Activated CD4-positive, alpha-beta T cell treated with anti-CD3 and anti-CD28 coated beads for 4 hours (primary cell): ENCODE results near the gene DIPK1C.

Experiments
- DNase-seq, 2 donors: peaks; one replicate each; pipeline ENCODE4 v3.0.0-alpha.2; 2020

DIPK1C gene

DNA sequence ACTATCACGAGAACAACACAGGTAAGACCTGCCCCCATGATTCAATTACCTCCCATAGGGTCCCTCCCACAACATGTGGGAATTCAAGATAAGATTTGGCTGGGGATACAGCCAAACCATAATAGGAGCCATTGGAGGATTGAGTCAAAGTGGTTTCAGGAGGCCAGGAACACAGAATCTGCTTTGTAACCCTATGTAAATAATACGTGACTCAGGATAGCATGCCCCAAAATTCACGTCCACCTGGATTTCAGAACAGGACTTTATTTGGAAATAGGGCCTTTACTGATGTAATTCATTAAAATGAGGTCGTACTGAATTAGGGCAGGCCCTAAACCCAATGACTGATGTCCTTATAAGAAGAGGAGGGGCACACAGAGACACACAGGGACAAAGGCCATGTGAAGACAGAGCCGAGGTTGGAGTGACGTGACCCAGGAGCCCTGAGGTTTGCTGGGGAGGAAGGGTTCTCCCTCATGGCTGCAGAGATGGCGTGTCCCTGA is 23.1 kb upstream of the DIPK1C start:
- DNase-seq, result no peak

DNA sequence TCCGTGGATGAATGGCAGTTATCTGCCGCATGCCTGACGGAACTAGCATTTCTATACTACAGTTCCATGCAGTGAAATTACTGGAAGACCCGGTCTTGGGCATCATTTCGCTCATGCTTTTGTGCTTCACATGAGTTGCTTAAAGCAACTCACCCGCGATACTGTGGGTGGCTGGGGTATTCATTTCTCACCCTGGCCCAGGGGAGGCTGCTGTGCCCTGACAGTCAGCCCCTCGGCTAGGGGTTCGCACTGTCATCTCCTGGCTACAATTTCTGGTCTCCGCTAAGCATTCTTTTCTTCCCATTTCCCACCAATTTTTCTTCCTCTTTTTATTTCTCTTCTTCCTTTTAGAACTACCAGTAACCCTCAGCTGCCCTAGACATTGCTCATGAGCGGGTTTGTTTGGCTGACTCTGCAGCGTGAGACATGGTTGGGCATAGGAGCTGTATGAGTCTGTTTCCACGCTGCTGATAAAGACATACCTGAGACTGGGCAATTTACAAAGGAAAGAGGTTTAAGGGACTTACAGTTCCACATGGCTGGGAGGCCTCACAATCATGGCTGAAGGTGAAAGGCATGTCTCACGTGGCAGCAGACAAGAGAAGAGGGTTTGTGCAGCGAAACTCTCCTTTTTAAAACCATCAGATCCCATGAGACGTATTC is 22.5 kb upstream of the DIPK1C start:
- DNase-seq, result no peak

DNA sequence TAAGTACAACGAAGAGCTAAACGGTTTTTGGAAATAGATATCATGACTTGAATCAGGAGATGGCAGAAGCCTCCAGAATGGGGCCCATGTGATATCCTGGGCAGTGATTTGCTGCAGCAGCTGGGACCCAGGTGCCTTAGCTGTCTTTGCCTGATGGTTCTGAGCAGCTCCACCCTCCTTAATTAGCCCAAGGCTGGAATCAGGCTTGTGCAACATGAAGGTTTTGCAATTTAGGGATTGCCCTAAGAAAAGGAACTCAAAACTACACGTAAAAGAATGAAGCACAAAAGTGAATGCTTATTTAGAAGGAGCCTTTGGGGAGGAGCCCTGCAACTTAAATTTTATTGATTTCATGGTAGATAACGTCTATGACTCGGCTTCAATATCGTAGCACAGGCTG is 21.8 kb upstream of the DIPK1C start:
- DNase-seq, result no peak

DNA sequence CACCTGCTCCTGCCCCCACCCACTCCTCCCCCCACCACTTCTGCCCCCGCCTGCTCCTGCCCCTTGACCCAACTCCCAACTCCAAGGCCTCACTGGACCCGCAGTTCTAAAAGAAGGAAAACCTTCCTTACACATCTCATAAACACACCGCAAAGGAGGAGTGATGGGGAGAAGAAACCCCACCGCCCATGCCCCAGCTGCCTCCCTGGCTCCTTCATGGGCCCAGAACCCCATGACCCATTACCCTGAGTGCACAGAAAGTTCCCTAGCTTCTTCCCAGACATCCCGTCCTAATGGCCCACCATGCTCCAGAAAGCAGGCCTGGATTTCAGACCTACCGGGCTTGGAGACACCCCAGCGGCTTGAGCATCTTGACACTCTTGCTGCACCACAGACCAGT is 21.2 kb upstream of the DIPK1C start:
- no peak for DNase-seq

DNA sequence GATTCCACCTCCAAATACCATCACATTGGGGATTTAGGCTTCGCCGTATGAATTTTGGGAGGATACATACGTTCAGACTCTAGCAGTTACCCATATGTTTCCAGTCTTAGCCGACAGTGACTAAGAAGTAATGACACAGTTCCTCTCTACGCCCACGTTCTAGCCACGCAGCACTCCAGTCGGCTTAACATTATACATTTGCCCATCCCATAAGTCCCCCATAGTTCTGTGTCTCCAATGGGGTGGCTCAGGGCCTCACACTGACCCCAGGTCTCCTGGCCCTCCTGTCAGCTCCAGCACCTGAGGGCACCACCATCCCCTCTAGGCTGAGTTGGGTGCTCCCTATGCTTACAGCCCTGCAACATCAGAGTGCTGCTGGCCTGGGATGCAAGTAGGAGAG is 20.7 kb upstream of the DIPK1C start:
- DNase-seq, result no peak

DNA sequence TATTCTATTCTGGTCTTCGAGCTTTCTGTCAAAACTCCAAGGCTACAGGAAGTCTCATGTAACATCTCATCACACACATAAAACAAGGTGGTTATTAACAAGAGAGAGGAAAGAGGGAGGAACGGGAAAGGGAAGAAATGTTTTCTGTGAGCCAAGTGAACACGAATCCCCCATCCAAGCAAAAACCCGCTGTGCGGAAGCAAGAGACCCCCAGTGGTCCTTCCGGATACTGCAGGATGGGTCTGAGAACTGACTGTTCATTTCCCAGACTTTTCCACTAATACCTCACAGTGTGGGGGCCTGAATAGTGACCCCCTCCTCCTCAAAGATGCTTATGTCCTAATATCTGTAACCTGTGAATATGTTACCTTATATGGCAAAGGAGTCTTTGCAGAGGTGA is 19.0 kb upstream of the DIPK1C start:
- DNase-seq, result no peak

DNA sequence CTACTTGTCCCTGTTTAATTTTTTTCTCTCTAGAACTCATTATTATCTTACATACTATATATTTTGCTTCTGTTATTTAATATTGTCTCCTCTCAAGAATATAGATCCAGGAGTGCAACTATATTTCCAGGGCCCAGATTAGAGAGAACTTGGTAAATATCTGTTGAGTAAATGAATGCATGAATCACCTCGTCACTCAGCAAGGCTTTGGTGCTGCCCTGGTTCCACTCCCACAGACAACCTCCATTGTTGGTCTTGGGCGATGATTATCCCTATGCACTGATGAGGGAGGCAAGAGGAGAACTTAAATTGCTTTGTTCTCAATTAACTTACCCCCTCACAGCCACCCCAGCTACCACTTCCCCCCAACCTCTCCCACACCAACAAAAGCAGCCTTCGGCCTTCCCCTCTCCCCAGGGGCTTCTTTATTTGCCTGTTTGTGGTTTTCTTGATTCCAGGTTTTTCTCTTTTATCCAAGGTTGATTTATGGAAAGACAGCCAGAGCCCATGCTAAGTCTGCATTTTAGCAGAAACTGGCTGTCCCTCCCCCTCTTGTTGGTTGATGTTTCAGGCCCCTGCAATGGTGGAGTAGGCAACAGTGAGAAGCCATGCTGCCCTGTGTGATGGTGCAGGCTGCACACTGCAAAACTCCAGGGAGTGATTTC is 17.0 kb upstream of the DIPK1C start:
- no peak for DNase-seq

DNA sequence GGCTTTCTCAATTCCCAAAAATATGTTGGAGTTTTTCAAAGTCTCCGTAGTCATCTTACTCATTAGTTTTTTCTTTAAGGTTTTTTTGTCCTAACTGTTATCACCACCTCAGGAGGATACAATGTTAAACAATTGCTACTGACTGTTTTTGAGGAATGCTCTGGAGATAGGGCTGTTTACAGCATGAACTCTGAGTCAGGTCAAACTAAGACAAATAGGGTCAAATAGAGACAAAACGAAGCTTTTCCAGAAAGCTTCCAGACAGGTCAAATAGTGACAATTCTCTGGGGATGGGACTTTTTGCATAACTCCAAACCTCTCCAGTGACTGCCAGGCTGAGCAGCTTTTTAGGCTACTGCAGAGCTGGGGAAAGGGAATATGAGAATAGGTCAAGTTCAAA is 15.2 kb upstream of the DIPK1C start:
- no peak for DNase-seq

DNA sequence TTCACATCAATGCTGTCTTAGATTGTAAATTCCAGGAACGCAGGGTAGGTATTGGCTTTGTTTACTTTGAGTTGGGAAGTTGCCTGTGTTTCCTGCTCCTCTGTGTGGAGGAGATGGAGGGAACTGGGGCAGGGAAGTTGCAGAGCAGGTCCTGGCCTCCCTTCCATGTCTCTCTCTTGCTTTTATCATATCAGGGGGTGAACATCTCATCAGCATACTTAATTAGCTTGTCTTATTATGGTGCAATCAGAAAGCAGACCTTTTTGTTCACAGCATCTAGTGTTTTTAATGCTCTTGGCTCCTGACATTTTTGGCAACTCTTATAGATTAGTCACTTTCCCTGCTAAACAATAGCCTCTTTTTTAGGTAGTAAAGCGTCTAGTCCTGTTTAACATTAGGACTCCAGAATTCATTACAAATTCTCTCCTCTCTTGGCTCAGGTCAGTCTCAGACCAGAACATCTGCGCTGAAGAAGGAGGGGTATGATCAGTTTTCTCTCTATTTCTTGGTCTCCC is 11.5 kb upstream of the DIPK1C start:
- DNase-seq, result no peak

DNA sequence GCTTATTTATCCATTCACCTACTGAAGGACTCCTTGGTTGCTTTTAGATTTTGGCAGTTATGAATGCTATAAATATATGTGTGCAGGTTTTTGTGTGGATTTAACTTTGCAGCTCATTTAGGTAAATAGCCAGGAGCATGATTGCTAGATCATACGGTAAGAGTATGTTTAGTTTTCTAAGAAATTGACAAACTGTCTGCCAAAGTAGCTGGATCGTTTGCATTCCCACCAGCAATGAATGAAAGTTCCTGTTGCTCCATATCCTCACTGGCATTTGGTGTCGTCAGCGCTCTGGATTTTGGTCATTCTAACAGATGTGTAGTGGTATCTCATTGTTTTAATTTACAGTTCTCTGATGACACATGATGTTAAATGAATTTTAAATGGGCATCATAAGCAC is 8.7 kb upstream of the DIPK1C start:
- no peak for DNase-seq

DNA sequence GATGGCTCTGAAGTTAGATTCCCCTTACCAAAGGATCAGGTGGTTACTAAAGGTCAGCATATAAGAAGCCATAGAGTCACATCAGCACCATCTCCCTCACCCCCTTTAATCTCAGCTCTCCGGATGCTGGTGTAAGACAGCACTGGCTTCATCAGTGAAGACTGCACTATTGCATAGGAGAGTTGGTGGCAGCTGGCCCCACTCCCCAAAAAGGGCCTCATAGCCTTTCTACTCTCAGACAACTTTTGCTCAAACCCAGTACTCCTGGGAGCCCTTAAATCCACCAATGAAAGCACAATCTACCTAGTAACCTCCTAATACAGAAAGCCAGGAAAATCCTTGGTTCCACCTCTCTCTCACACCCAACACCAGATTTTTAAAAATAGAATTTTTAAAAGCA is 6.9 kb upstream of the DIPK1C start:
- DNase-seq, result no peak

DNA sequence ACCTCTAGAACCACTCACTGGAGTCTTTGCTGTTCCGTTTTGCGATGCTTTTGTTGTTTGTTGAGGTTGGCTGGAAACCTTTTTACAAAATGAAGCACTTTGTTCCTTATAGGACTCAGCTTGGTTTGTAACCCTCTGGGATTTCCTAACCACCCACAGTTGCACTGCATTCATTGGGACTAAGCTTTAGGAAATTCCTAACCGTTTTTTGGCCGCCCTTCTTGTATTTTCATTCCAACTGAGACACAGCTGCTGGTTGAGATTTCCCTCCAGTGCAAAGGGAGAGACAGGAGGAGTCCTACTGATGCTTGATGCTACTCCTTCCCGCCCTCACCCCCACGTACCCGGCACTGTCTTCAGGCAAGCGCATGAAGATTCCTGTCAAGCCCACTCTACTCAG is 6.1 kb upstream of the DIPK1C start:
- DNase-seq, result no peak

DNA sequence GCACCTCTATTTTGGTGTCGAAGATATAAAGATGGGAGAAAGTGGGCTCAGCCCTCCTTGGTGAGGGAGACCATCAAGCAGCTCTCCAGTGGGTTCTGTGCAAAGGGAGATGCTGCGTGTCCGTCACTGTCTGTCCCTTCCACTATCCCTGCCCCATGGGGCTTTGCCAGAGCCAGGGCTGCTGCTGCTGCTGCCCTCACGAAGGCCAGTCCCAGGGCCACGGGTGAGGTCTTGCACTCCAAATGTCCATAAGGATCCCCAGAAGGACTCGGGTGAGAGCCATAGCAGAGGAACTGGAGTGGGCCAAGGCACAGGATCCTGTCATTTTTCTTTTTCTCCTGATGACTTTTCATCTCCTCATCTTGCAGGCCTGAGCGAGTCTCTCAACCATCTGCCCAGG is 3.7 kb upstream of the DIPK1C start:
- no peak for DNase-seq

DNA sequence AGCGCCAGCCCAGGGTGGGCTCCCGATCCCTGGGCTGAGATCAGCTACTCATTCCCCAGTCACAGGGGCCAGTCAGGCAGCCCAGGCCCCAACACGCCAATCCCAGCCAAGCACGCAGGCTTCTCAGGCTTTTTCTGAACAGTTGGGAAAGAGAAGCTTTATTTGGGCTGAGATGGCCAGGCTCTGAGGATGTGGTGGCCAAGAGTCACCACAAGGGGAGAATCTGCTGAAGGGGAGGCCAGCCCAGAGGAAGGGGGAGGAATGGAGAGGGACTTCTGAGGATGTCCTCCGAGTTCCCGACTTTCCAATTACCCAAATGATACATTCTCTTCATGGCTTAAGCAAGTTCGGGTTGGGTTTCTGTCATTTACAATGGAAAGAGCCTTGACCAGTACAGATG is 2.8 kb upstream of the DIPK1C start:
- DNase-seq, result no peak

DNA sequence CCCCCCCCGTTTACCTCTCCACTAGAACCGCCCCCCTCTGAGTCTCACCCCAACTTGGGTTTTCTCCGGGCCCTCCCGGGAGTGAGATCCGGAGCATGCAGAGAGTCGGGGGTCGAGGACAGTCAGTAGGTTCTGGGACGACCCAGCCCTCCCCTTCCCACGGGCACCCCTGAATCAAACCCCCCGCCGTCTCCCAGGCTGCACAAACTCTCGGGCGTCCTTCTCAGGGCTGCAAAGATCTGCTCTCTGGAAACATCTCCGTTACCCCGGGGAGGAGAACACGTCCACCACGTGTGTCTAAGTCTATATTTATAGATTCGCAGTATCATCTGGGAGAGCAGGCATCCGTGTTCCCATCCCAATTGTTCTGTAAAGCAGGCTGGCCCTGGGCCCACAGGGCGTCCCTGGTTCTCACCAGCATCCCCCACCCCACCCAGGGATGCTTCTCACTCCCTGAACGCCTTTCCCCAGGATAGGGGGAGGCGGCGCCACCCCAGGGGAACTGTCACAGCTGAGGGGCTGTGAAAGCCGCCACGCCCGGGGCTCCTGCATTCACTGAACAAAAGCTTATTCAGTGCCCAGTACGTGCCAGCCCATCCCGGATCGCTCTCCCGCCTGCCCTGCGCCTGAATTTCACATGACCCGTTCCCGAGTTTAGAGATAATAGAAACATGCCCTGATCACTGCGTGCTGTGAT is 765 bp upstream of the DIPK1C start:
- no peak for DNase-seq

DNA sequence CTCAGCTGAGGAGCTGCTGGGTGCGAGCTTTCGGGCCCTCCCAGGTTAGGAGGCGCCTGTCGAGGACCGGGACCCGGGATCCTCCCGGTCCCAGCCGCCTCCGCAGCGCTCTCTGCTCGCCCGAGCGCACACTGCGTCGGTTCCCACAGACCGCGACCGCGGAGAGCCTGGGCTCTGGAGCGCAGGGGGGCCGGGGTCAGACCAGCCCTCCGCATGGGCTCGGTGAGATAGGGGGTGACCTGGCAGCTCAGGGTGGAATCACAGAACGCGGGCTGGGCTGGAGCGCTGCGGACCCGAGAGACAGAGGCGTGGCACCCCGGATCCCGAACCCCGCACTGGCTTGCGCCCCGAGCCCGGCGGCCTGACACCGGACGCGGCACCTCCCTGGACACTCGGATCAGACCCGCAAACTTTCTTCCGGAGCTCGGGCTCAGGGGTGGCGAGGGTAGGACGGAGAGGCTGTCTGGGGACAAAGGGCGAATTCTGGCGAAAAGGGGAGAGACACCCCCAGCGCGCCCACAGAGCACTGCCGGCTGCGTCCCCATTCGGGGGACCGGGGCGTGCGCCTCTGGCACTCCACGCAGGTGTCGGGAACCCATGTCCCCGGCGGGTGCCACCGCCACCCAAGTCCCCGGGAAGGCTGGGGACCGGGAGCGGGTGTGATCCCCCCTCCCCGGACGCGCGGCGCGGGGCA is 612 bp downstream of the DIPK1C start:
- DNase-seq, result no peak

DNA sequence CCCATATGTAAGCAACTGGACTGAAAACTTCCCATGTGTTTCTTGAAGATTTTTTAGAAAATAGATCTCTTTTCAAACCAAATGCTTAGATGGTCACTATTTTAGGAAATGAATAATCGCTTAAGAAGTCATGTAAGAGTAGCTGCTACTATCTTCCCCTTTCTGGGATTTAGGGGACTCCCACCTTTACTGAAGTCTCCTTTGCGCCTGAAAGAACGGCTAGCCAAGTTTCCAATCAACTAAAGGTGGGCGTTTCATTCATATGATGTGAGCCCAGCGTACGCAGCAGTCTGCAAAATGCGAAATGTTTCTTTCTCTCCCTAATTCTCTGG is 1.1 kb downstream of the DIPK1C start:
- no peak for DNase-seq

DNA sequence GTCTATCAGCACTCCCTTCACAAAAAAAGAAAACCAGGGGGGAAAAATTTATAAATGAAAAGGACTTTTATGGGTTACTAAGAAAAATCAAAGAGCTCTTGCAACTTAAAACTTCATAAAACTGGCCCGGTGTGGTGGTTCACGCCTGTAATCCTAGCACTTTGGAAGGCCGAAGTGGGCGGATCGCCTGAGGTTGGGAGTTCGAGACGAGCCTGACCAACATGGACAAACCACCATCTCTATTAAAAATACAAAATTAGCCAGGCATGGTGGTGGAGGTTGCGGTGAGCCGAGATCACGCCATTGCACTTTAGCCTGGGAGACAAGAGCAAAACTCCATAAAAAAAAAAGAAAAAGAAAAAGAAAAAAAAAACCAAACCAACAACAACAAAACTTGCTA is 1.7 kb downstream of the DIPK1C start:
- DNase-seq, result no peak

DNA sequence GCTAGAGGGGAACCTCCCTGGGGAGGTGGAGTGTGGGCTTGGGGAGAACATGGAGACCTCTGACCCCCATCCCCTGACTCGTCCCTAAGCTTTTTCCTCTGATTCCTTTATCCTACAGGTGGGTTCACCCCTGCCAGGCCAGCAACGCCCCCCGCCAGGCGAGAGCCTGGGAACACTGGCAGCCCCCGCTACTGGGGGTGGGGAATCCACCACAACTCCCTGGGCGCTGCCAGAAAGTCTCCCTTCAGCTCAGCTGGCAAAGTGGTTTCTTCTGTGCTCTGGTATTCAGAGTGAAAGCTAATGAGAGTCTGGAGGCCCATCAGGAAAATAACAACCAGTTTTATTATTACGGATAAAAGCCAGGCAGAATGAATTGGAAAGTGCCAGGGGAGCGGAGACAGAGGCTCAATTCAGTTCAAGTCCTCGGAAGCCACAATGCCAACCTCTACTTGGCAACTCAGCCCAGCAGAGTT is 2.8 kb downstream of the DIPK1C start:
- DNase-seq, result no peak

DNA sequence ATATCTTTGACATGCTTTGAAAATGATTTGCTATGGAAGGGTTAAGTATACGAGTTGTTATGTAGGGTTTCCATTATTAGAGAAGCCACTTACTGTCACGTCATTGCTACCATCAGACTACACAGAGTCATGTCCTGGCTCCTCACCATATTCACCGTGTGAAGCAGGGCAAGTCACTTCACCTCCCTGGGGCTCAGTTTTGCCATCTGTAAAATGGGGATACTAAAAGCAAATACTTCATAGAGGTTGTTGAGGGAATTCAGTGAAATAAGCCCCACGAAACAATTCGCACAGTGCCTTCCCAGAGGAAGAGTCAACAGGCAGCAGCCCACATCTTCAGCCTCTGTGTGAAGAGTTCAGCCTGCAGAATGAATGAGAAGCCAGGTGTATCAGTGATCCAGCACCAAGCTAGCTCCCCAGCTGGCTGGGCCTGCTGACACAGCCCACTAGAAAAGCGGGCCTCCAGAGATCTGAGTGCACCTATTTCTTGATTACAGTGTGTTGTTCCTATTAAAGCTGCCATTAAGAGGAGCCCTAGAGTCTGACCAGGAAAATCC is 3.4 kb downstream of the DIPK1C start:
- no peak for DNase-seq

DNA sequence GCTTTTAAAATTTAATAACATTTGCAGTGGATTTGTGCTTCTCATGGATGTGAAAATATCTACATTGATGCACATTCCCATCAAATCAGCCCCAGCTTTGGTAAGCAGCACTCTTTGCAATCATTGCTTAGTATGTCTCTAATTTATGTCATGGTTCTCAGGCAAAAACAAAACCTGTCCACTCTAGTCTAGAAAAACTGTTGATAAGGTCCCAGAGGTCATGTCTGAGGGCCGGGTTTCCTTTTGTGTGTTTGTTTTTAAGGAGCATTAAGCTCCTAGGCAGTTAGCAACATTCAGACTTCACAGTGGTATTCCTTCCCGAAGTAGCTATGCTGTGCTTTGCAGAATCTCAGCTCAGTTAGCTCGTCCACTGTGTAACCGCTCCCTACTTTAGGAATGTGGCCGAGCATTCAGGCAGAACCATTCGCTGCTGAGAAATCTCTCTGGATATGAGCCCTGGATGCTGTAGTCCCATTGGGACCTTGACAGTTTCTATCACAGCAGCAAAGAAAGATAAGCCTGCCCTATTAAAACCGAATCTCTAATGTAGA is 4.0 kb downstream of the DIPK1C start:
- no peak for DNase-seq

DNA sequence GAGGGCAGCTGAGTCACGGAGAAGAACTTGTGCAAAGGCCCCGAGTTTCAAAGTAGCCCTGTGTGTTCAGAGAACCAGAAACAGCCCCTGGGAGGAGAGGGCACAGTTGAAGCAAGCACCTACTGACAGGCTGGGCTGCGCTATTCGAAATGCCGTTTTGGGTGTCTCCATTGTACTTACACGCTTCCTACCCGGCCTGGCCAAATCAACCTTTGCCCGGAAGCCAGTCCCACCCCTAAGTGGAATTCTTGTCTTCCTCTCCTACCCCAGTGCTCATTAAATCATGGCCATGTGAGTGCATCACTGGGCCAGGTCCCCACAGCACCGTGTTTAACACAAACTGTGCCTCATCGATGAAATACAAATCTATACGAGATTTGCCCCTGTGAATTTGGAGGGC is 6.0 kb downstream of the DIPK1C start:
- no peak for DNase-seq

DNA sequence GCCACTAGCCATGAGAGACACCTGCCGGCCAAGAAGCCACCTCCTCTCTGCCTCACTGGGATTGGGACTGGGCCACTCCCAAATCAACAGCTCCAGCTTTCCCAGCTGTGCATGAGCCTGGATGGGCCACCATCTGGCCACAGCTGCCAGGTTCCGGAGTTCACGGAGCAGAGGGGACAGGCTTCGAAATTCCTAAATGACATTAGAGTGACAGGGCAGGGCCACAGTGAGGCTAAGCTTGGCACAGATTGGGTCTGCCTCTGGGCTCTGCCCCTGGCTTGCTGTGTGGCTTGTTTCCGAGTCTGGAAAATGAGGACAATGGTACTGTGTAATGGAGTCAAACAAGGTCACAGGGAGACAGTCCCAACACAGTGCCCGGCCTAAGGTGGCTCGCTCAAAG is 6.5 kb downstream of the DIPK1C start:
- DNase-seq, result no peak
